GM19397 (cell line): ENCODE results near the gene RIC3.
"Not testable (repeated sequence)": the region's sequence is repeated elsewhere in the genome, so short reads cannot be mapped to it uniquely, and the experiment has no call there.

Source experiments
- ATAC-seq: cut with Tn5 transposase; IDR thresholded peaks from one replicate; pipeline ENCODE4 v1.9.1; 2021; ENCODE audit warnings: mild to moderate bottlenecking, moderate library complexity; ENCODE audit not compliant: unreplicated experiment

Gene RIC3

DNA sequence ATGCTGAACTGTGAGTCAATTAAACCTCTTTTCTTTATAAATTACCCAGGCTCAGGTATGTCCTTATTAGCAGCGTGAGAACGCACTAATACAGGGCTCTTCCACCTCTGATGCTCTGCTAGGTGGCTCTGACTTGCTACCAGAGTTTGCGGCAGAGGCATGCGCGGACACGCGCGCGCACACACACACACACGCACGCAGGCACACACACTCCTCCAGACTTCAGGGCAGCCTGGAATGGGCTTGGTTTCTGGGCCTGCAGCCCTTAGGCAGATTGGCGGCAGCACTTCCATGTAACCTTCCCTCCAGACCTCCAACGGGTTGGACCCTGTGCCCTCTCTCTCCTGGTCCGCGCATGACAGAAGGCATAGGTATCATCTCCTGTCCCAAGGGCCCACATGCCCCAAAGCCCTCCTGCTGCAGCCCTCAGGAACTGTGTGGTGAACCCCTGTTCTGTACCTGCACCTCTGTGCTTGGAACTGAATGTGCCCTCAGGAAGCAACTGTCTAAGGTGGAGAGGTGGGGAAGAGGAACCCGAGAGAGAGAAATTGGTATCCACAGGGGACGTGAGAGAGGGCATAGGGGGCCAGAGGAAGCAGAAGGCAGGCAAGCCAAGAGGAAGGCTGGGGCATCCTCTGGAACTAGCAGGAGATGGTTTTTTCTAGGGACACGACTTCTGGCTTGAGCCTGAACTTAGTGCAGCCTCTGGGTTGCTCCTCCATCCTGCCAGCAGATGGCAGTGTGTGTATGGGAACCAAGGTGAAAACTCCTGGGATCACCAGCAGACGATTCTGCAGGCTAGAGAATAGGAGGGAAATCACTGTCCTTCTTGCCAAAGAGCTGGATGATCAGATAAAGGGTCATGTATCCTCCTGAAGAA lies 23.4 kb upstream of the RIC3 start:
- ATAC-seq, result no peak

DNA sequence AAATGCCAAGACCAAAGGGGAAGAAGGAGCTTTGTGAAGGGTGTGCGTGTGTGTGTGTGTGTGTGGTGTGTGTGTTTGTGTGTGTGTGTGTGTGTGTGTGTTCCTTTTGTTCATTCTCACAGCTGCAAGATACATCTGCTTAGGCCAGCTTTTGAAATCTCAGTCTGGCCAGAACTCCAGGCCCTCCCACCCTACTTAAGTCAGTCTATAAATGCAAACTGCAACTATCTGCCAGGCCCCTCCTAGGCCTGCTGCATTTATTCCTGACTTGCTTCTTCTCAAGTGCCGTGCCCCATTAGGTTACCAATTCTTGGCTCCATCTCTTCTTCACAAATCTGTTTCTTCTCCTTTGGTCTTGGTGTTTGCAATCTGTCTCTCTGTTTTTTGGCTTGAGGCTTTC lies 21.6 kb upstream of the RIC3 start:
- ATAC-seq, result no peak

DNA sequence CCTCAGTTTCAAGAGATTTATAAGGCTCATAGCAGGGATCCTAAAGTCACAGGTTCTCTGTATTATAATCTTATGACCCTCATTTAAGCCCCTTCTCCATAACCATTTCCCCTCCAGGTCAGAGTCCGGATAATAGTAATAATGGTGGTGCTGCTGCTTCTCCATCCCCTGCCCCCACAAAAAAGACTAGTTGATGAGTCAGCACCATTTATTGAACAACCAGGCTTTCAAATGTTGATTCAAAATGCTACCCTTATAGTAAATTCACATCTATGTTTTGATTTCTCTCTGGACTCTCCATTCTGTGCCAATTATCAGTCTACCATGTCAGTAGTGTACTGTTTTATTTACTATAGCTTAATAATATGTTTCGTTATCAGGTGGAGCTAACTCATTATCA lies 17.6 kb upstream of the RIC3 start:
- no peak for ATAC-seq

DNA sequence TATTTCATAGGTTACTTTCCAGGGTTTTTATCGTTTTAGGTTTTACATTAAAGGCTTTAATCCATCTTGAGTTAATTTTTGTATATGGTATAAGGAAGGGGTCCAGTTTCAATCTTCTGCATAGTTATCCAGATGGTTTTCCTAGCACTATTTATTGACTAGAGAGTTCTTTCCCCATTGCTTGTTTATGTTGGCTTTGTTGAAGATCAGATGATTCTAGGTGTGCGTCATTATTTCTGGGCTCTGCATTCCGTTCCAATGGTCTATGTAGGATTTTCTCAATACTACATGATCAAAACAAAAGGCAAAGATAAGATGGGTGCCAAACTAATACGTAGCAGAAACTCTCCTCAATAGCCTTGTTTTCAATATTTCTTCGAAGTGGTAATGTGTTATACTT lies 14.3 kb upstream of the RIC3 start:
- ATAC-seq, result no peak

DNA sequence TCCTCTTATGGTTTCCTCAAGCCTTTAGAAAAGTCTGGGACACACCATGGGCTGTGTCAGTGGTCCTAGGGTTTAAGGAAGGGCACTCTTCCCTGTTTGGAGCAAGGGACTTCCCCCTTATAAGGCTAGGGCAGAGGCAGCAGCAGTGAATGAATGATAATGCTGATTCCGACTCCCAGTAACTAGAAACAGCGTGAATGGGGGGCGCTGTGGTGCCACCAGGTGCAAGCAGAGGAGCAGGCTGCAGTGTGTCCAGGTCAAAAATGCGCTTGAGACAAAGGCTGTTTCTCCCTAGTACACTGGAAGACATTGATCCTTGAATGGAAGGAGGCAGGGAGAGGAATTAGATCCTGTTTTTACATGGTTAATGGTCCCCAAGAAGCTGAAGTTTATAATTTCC lies 11.6 kb upstream of the RIC3 start:
- no peak for ATAC-seq

DNA sequence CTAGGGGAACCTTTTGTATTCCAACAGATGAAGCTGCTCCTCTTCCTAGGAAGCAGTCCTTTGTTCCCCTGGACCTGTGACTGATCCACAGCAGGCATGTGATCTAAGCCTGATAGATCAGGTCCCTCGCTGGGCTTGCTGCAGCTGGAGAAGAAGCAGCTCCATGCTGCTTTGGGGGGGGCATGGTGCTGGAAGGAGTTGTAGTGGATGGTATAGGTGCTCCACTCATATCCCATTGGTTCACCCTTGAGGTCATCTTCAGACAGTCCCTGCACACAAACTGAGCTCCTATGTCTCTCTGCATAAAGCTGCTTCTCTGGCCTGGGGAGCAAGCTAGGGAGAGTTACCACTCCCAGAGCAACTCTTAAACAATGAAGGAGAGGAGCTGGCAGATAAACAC lies 9.5 kb upstream of the RIC3 start:
- ATAC-seq, result no peak

DNA sequence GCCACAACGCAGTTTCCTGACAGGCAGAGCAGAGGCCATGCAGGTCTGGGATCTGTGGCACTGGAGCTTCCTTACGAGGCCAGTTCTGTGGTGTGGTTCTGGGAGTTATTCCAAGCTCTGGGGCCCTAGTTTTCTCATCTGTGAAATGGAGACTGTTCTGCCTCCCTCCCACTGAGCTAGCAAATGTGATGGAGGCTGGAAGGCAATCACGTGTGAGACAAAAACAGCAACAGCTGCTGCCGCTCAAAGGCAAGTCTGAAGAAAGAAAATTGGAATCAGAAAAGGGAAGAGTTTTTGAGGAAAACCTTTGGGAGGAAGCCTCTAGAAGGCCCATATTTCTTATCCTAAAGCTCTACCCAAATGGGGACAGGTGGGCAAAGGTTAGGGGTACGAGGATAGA lies 8.3 kb upstream of the RIC3 start:
- no peak for ATAC-seq

DNA sequence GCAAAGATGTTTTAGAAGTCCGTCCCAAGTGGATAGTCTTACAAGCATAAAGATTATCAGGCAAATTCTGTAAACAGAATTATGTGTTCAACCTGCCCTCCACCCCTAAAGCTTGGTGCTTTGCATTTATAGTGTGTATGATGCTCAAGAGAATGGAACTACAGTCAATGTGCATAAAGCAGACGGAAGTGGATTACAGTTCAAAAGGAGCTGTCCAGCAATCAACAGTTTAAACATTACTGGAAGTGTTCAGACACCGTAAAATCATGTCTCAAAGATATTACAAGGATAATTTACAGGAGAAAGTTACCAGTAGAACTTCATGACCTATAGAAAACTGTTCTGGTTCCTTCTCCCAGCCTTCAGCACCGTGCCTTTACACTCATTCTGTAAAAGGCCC lies 1.0 kb downstream of the RIC3 start:
- no peak for ATAC-seq

DNA sequence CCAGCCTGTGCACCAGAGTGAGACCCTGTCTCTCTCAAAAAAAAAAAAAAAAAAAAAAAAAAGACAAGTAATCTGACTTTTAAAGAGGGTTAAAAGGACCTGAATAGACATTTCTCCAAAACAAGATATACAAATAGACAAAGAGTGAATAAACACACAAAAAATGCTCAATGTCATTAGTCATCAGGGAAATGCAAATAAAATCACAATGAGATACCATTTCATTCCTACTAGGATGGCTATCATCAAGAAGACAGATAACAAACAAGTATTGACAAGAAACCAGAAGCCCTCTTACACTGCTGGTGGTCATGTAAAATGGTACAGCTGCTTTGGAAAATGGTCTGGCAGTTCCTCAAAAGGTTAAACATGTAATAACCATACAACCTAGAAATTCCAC lies 4.1 kb downstream of the RIC3 start:
- ATAC-seq, result no peak

DNA sequence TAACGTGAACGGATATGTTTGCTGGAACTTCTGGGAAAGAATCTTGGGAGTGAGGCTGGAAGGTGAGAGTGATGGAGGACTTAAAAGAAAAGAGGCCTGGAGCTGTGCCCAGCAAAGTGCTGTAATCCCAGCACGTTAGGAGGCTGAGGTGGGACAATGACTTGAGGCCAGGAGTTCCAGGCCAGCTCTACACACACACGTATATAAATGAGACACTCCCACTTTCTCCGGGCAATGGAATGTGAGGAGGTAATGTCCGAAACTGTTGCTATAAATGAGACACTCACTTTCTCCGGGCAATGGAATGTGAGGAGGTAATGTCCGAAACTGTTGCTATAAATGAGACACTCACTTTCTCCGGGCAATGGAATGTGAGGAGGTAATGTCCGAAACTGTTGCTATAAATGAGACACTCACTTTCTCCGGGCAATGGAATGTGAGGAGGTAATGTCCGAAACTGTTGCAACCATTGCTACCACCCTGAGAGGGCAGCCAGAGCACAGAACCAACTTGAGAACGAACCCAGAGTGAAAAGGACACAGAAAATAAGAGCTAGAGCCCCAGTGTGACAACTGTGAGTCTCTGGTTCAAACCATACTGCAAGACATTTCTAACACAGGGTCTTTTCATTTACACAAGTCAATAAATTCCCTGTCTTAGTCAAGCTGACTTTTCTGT lies 7.1 kb downstream of the RIC3 start:
- ATAC-seq, result not testable (repeated sequence)

DNA sequence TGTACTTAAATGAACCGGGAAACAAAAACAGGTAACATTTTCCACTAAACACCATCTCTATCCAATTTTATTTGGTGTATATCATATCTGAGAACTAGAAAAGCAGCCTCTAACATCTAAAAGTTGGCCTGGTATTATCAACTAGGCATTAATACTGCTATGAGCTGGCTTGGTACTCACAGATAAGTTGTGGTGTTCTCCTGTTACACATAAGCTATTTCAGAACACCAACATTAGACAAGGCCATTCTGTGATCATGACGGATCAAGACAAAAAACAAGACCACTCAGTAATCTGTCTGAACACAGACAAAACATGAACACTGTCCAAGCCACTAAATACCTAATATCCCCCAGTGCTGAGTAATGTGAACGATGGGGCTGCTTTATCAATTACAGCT lies 11.9 kb downstream of the RIC3 start:
- ATAC-seq, result no peak

DNA sequence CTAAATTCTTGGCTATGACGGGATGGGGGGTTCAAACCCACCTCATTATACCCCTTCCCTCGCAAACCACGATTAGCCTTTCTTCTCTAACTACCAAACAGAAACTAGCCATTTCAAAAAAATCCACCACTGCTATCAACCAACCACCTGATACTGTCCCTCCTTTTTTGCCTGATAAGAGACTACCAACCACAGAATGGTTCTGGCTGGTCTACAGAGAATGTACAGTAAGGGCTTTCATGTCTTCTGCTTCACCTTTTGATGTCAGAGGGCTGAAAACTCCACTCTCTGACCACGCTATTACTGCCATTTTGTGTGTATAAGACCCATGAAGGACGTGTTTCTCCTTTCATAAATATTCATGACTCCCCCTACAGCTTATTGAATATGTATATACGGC lies 19.1 kb downstream of the RIC3 start:
- no peak for ATAC-seq

DNA sequence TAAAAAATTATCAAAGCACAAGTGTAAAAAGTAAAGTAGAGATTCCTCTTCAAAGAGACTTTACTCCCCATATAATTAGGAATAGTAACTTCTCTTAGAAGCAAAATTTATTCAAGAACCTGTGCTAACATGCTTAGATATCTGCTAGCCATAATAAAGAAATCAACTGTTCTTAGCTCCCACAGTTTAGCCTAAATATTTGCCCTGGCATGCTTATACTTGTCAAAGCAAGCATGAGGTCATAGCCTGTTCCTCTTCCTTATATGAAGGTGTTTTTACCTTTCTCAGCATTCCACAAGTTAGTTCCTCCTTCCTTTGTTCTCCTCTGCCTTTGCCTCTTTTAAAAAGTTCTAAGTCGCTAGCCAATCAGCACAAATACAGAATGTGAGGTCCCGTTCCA lies 30.3 kb downstream of the RIC3 start:
- ATAC-seq, result no peak

DNA sequence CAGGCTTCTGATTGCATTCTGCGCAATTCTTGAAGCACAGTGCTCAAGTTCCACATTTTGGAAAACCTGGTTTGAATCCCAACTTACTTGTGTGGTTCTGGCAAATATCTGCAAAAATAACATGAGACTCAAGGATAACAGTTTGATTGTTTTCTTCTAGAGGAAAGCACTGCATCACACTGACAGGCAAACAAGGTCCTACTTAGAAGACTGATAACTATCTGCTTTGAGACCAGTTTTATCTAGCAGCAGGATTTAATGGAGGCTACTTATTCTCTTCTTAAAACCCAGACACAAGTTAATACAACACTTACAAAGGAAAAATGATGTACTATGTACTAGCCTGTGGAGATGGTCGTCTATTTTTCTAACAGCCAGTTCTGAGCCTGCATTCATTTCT lies 41.4 kb downstream of the RIC3 start:
- no peak for ATAC-seq

DNA sequence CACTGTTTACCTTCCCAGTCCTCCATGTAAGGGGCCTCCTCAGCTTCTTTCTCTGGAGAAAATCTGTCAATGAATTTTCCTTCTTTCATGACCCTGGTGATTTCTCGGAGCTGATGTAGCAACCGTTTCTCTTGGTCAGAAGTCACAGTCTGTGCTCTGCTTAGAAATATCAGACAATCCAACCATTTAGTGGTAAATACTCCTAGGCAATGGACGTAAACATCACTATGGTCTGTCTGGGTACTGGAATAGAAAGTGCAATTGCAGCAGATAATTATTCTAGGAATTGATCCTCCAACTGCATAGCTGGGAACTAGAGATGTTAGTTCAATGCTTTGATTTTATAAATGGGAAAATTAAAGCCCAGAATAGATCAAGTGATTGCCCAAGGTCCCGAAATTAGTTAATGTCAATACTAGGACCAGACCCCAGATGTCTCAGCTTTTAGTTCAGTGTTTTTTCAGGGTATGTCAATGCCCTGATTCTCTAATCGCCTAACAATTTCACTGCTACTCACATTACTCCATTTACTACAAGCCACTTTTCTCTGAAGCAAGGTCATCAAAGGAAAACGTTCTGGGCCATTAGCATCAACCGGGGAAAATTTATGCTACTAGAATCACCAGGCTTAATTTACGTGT lies 42.1 kb downstream of the RIC3 start:
- no peak for ATAC-seq

DNA sequence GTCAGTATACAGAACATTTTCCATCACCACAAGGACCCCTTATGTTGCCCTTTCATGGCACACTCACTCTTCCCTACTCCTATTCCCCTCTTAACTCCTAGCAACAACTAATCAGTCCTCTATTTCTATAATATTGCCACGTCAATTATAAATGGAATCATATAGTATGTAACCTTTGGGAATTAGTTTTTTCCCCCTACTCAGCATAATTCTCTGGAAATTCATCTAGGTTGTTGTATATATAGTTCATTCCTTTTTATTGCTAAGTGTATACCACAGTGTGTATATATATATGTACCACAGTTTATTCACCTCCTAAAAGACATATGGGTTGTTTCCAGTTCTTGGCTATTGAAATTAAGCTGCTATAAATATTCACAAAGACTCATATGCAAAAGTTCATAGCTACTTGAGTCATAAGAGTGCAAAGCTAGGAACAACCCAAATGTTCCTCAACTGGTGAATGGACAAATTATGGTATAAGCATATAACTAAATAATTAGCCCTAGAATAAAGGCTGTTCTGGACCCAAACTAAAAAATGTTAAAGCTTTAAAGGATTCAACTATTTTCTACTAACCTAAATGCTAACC lies 46.6 kb downstream of the RIC3 start:
- no peak for ATAC-seq

DNA sequence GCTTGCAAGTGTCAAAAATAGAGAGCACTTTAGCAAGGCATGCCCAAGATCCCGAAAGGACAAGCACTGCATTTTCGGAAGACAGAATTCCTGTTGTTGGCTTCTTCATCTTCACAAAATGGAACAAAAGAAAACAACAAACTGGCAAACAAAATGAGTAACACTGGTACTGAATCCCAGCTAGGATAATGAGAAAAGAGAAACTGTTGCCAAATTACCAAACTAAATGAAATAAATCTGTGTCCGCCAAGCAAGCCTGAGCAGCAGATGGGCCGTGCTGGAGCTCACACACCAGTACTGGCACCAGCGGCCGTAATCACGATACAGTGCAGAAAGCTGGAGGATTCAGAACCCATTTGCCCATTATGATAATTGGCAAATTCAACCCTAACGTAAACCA lies 57.2 kb downstream of the RIC3 start:
- no peak for ATAC-seq

DNA sequence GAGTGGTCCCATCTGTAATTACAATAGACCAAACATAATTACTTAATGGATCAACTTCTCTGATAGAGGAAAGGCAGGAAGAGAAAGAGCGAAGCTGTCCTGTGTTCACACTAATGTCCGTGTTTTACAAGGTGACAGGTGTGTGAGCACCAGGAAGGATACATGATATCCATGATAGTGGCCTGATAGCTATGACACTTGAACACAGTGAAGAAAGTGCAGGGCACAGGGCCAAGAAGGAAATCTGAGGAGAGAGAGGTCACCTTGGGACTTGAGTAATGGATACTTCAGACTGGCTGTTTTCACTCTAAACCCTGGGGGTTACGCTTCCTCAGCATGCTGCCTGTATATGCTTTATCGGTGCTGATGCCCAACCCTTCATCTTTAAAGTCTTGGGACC lies 58.4 kb downstream of the RIC3 start:
- no peak for ATAC-seq

DNA sequence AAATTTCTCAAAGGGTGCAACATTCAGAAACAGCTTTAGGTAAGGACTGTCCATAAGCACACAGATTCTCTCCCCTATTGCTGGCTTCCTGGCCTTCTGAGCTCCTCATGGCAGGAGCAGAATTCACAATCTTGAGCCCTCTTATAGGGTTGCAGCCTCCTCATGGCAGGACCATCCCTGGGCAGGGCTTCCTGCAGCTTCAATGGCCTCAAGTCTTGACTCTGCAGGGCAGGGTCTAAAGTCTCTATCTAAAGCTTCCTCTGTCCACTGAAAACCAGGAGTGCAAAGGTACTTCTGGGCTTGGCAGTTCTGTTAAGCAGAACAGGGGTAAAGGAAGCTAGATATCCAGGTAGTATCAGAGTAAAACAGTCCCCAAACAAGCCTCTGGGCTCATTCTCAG lies 59.1 kb downstream of the RIC3 start:
- no peak for ATAC-seq

DNA sequence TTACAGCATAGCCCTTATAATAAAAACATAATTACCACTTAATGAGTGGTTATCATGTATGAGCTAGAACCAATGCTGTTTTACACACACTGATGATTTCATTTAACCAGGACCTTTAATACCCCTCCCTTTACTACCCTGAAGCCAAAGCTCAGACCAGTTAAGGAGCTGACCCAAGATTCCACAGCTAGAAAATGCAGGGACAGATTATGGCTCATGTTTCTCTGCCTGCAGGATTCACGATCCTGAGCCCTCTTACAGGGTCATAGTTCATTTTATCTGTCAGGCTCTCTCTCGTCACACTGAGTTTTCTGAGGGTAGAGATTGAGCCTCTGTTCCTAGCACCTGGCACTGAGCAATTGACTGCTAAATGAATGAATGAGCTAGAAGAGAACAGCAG lies 60.4 kb downstream of the RIC3 start:
- ATAC-seq, result no peak

DNA sequence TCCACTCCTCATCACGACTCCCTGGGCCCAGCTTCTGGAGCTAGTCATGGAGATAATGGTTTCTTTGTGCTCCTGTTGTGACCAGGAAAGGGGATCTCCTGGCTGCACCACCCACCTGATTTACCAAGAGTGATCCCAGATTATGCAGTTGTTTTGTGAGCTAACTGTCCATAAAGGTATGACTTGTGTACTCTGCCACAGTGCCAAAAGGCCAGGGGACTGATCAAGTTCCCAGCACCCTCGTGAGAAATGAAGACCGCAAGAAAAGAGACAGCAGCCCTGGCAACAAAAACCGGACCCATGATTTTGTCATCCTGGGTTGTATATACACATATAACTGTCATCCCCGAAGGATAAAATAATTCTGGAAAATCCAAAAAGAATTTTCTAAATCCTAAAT lies 61.2 kb downstream of the RIC3 start:
- ATAC-seq, result no peak

DNA sequence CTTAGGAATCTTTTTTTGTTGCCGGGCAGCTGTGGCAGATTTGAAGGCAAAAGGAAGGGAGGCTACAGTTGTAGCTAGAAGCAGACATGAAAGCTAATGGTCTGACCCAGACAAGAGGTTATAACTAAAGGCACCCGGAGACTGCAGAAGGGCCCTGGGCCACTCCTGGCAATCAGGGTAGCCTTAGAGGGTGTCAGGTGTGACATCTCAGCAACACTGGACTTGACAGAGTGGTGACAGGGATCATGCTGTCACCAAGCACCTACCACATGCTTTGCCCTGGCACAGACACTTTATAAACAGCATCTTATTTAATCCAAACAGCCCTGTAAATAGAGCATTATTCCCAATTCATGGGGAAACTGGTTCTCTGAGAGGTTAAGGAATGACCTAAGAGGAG lies 62.1 kb downstream of the RIC3 start:
- no peak for ATAC-seq
